Esophagus muscularis mucosa (tissue), 4 donors: ENCODE measurements around the gene S100A4.

Experiments
- EP300 ChIP-seq: sonication (generic); formaldehyde crosslinking; IDR thresholded peaks from one replicate; pipeline ENCODE4 v1.6.1; 2017; ENCODE audit warnings: antibody characterized with exemption
- POLR2A ChIP-seq: fragments of 450-650 bp; IDR thresholded peaks from one replicate; pipeline ENCODE4 v1.6.1; 2017; ENCODE audit warnings: antibody characterized with exemption, moderate library complexity, mild to moderate bottlenecking, low read depth
- POLR2AphosphoS5 ChIP-seq, 2 donors: sonication (generic); formaldehyde crosslinking; IDR thresholded peaks; one replicate each; pipeline ENCODE4 v1.6.1; 2017; ENCODE audit warnings: antibody characterized with exemption in 2 of 2
- TF ChIP-seq, protein P1 (sequence below), 3 experiments: fragments of 200-600 bp in 2 of 3; fragments of 450-650 bp in 1 of 3; sonication (generic) in 2 of 3; IDR thresholded peaks; one replicate each; pipeline ENCODE4 v1.5.1; 2017 to 2019; ENCODE audit warnings: antibody characterized with exemption in 3 of 3, mild to moderate bottlenecking in 2 of 3, moderate library complexity in 1 of 3

DNA sequence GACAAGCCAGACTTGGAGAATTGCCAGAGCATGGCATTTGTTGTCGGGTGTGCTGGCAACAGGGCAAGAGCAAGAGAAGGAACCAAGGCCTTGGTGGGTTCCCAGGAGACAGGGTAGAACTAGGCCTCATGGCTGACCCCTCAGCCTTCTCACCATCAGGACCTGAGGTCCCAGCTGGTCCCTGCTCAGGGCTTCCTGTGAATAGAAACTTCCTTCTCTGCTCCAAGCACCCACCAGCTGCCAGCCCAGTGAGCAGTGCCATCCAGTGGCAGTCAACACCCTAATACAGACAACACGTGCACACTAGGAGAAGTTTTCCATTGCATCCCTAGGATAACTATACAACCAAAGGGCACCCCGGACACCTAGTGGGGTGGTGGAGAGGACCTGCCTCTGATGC, 32.6 kb downstream of the S100A4 start:
- TF ChIP-seq POLR2A: no peak
- TF ChIP-seq, protein P1, sequence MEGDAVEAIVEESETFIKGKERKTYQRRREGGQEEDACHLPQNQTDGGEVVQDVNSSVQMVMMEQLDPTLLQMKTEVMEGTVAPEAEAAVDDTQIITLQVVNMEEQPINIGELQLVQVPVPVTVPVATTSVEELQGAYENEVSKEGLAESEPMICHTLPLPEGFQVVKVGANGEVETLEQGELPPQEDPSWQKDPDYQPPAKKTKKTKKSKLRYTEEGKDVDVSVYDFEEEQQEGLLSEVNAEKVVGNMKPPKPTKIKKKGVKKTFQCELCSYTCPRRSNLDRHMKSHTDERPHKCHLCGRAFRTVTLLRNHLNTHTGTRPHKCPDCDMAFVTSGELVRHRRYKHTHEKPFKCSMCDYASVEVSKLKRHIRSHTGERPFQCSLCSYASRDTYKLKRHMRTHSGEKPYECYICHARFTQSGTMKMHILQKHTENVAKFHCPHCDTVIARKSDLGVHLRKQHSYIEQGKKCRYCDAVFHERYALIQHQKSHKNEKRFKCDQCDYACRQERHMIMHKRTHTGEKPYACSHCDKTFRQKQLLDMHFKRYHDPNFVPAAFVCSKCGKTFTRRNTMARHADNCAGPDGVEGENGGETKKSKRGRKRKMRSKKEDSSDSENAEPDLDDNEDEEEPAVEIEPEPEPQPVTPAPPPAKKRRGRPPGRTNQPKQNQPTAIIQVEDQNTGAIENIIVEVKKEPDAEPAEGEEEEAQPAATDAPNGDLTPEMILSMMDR (IDR thresholded peaks at IDR 0.05): no peak
- no peak for TF ChIP-seq EP300
- TF ChIP-seq POLR2AphosphoS5 (IDR thresholded peaks at IDR 0.05): no peak
